KMS-11 (cell line): ENCODE measurements around the gene PARL.

Source experiments
- H2AFZ ChIP-seq: fragments of 200-600 bp; sonication (generic); 2 replicates; pipeline ENCODE4 v1.6.1; 2016; ENCODE audit warnings: antibody characterized with exemption, mixed run types, low read depth
- H3K27ac ChIP-seq: fragments of 200-600 bp; sonication (generic); 2 replicates; pipeline ENCODE4 v1.6.1; 2016; ENCODE audit warnings: mild to moderate bottlenecking, mixed run types
- H3K27me3 ChIP-seq: fragments of 200-600 bp; sonication (generic); 2 replicates; pipeline ENCODE4 v1.6.1; 2017; ENCODE audit warnings: mild to moderate bottlenecking, low read depth, mixed run types, moderate library complexity; ENCODE audit not compliant: insufficient read depth
- H3K36me3 ChIP-seq: fragments of 200-600 bp; sonication (generic); 2 replicates; pipeline ENCODE4 v1.6.1; 2017; ENCODE audit warnings: mild to moderate bottlenecking, mixed run types; ENCODE audit not compliant: insufficient read depth
- H3K4me1 ChIP-seq: fragments of 200-600 bp; sonication (generic); 2 replicates; pipeline ENCODE4 v1.6.1; 2016; ENCODE audit warnings: mild to moderate bottlenecking, low read depth, mixed run types; ENCODE audit not compliant: poor library complexity, severe bottlenecking
- H3K4me2 ChIP-seq: fragments of 200-600 bp; sonication (generic); 2 replicates; pipeline ENCODE4 v1.7.0; 2016; ENCODE audit warnings: mild to moderate bottlenecking, mixed run types
- H3K4me3 ChIP-seq: fragments of 200-600 bp; sonication (generic); IDR thresholded peaks from 2 replicates; pipeline ENCODE4 v1.6.1; 2017; ENCODE audit warnings: low read depth, low read length, mixed read lengths; ENCODE audit not compliant: insufficient read depth
- H3K79me2 ChIP-seq: fragments of 200-600 bp; sonication (generic); 2 replicates; pipeline ENCODE4 v1.6.1; 2016; ENCODE audit warnings: low read depth, mixed run types; ENCODE audit not compliant: insufficient read depth
- H3K9ac ChIP-seq: fragments of 200-600 bp; sonication (generic); 2 replicates; pipeline ENCODE4 v1.6.1; 2016; ENCODE audit warnings: mild to moderate bottlenecking, mixed run types
- H4K20me1 ChIP-seq: fragments of 200-600 bp; sonication (generic); 2 replicates; pipeline ENCODE4 v1.6.1; 2016; ENCODE audit warnings: mild to moderate bottlenecking, mixed run types; ENCODE audit not compliant: insufficient read depth
- TF ChIP-seq, protein P1 (sequence below): fragments of 200-600 bp; sonication (generic); conservative IDR thresholded peaks from 2 replicates; pipeline ENCODE4 v1.6.1; 2017; ENCODE audit warnings: low read depth, mild to moderate bottlenecking, antibody characterized with exemption, low read length, moderate library complexity, mixed read lengths

PARL gene

DNA sequence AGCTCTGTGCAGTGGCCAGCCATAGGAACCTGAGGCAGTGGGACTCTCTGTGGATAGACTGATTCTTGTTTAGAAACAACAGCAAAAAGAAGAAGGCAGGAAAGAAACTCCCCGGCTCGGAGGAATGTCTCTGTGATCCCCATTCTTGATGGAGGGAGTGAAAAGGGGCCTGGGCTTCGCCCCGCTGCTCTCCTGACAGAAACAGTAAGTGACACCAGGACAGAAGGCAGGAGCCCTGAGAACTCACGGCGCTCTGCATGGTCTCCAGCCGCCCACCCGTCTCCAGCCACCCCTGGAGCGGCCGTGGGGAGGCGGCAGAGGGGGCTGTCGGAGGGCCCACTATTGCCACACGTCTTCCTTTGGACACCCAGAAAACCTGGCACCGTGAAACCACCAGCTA is 35.7 kb upstream of the PARL start:
- Histone ChIP-seq H4K20me1 (no peaks in the 10 kb centered on the region), H3K79me2 (no peaks in the 10 kb centered on the region), H3K4me3 (no peak overlapping the region), H3K27me3 (no peaks in the 10 kb centered on the region), H3K4me1 (peaks cover 13% of the 10 kb centered on the region), H3K9ac (no peak overlapping the region), H3K4me2 (peak overlapping the region; percentile 31; the same call in 1 of the 2 replicates), H3K36me3 (no peaks in the 10 kb centered on the region), H2AFZ (no peak overlapping the region), H3K27ac (no peak overlapping the region)
- TF ChIP-seq, protein P1, sequence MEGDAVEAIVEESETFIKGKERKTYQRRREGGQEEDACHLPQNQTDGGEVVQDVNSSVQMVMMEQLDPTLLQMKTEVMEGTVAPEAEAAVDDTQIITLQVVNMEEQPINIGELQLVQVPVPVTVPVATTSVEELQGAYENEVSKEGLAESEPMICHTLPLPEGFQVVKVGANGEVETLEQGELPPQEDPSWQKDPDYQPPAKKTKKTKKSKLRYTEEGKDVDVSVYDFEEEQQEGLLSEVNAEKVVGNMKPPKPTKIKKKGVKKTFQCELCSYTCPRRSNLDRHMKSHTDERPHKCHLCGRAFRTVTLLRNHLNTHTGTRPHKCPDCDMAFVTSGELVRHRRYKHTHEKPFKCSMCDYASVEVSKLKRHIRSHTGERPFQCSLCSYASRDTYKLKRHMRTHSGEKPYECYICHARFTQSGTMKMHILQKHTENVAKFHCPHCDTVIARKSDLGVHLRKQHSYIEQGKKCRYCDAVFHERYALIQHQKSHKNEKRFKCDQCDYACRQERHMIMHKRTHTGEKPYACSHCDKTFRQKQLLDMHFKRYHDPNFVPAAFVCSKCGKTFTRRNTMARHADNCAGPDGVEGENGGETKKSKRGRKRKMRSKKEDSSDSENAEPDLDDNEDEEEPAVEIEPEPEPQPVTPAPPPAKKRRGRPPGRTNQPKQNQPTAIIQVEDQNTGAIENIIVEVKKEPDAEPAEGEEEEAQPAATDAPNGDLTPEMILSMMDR: no peak

DNA sequence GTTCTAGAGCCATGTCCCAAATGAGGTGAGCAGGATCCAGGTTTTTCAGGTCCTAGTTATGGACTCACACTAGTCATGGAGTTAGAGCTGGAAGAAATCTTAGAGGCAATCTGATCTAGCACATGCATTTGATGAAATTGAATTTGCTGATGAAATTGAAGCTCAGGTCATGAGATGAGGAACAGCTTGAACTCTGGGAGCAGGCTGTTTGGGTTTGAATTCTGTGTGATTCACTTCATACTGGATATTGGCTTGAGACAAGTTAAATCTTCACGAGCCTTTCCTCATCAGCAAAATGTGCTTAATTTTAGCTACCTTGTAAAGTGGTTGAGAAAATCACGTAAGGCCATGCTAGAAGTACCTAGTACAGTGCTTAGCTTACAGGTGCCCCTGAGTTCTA is 33.5 kb upstream of the PARL start:
- Histone ChIP-seq H3K4me2 (no peak overlapping the region), H3K27ac (no peak overlapping the region; the same call in 1 of the 2 replicates), H3K9ac (no peak overlapping the region), H3K36me3 (no peaks in the 10 kb centered on the region), H3K4me3 (no peak overlapping the region), H3K4me1 (peaks cover 13% of the 10 kb centered on the region), H4K20me1 (no peaks in the 10 kb centered on the region), H3K27me3 (no peaks in the 10 kb centered on the region), H2AFZ (no peak overlapping the region), H3K79me2 (no peaks in the 10 kb centered on the region)
- TF ChIP-seq, protein P1: no peak

DNA sequence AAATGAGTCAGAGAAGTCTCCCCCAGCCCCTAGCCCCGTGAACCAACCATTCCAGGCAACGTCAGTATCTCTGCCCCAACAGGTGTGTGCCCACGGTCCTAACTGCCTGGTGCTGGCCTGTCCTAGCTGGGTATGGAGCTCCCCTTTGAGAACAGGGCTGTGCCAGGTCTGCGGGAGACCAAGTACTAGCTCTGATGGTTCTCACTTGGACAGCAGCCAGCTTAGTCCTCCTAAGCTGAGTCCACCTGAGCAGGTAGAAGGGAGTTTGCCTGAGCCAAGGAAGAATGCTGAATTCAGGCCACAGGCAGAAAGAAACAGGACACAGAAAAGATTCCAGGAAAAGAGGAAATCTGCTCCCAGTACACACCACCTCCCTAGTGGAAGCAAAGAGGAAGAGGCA is 33.1 kb upstream of the PARL start:
- Histone ChIP-seq H3K79me2 (no peaks in the 10 kb centered on the region), H3K4me1 (peaks cover 13% of the 10 kb centered on the region), H3K27me3 (no peaks in the 10 kb centered on the region), H3K4me3 (no peak overlapping the region), H3K36me3 (no peaks in the 10 kb centered on the region), H4K20me1 (no peaks in the 10 kb centered on the region), H3K4me2 (no peak overlapping the region), H3K9ac (no peak overlapping the region), H2AFZ (no peak overlapping the region), H3K27ac (no peak overlapping the region)
- TF ChIP-seq, protein P1: no peak

DNA sequence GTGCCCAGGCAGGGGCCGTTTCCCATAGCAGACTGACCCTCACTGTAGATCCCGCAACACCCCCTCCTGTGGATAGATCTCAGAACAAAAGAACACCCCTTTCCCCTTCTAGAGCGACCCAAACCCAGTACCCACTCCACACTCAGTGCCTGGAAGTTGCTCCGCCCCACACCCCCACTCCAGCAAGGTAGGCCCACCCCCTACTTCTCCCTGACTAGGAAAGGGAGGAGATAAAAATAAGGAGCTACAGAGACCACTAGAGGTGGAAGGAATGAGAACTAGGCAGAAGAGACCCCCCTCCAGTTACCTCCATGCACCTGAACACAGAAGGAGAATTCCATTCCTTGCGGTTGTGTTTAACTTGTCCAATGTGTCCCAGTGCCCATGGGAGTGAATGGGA is 30.2 kb upstream of the PARL start:
- no peaks in the 10 kb centered on the region for H3K27me3 ChIP-seq
- H3K4me1 ChIP-seq: peaks cover 5% of the 10 kb centered on the region
- no peak overlapping the region for H3K4me3 ChIP-seq
- H3K9ac ChIP-seq: no peak overlapping the region
- no peak overlapping the region for H3K27ac ChIP-seq
- TF ChIP-seq, protein P1: no peak
- H3K79me2 ChIP-seq: no peaks in the 10 kb centered on the region
- no peak overlapping the region for H3K4me2 ChIP-seq
- H2AFZ ChIP-seq: no peak overlapping the region
- no peaks in the 10 kb centered on the region for H3K36me3 ChIP-seq
- no peaks in the 10 kb centered on the region for H4K20me1 ChIP-seq

DNA sequence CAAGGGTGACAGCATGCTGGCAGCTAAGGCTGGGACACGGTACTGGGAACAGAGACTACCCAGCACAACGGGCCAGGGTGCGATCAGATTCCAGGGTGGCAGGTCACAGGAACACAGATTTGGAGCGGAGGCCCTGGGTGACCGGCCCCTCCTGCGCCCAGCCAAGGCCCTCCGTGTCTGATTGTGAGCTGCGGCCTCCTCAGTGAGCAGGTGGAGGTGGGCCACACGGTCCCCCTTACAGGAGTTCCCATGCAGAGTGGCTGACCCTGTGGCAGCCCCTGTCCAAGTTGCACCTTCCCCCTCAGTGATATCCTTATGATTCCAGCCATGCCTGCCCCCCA is 28.9 kb upstream of the PARL start:
- H3K27ac ChIP-seq: no peak overlapping the region
- no peak overlapping the region for H2AFZ ChIP-seq
- no peak overlapping the region for H3K9ac ChIP-seq
- H3K4me1 ChIP-seq: no peaks in the 10 kb centered on the region
- H3K79me2 ChIP-seq: no peaks in the 10 kb centered on the region
- H4K20me1 ChIP-seq: no peaks in the 10 kb centered on the region
- no peak overlapping the region for H3K4me3 ChIP-seq
- TF ChIP-seq, protein P1: no peak
- no peaks in the 10 kb centered on the region for H3K36me3 ChIP-seq
- H3K4me2 ChIP-seq: no peak overlapping the region
- H3K27me3 ChIP-seq: no peaks in the 10 kb centered on the region
